HCT116 (cell line): ENCODE measurements around the gene CAPG. TPM values are rescaled to one million over a fixed set of nuclear protein-coding genes. Genes with fewer than 3 reads are reported as not detected.

ENCODE experiments used
- ATAC-seq: fragments of 200-7000 bp; cut with Tn5 transposase; 2 replicates; pipeline ENCODE4 v1.9.1; 2020; ENCODE audit warnings: mild to moderate bottlenecking, moderate library complexity
- BruUV-seq: library from RNA; stranded (reverse); fragments of 400-500 nt; replicated peaks from 2 replicates; lab custom pipeline; 2021; lab: Mats Ljungman, UMichigan
- CTCF ChIA-PET: fragments of 300-600 bp; sonication (Branson Sonifier 250); formaldehyde crosslinking; loops from one replicate; lab custom pipeline; 2021; ENCODE audit warnings: antibody characterized with exemption; lab: Charles Lee
- POLR2A ChIA-PET: fragments of 300-600, 350-600 bp; sonication (Branson Sonifier 250); formaldehyde crosslinking; loops from one replicate; lab custom pipeline; 2021; ENCODE audit warnings: antibody characterized with exemption; lab: Charles Lee
- RAD21 ChIA-PET, 2 experiments: fragments of 300-600 bp; sonication (Branson Sonifier 250); formaldehyde crosslinking; loops; one replicate each; lab custom pipeline; 2023; ENCODE audit warnings: low total read pairs in 2 of 2; ENCODE audit not compliant: uncharacterized antibody in 2 of 2, unreplicated experiment in 2 of 2, low non-redundant PET in 1 of 2; lab: Charles Lee
- DNase-seq: peaks from one replicate; pipeline ENCODE4 v3.0.0-alpha.2; 2010; ENCODE audit warnings: low read depth, low spot score
- H2AFZ ChIP-seq: fragments of 200-600 bp; shearing (Covaris generic), sonication (generic); 2 replicates; pipeline ENCODE4 v1.6.1; 2017; ENCODE audit warnings: low read depth, mixed run types, mixed read lengths, antibody characterized with exemption, low read length; ENCODE audit not compliant: poor library complexity, severe bottlenecking
- H3K27ac ChIP-seq: 2 replicates; pipeline ENCODE4 v1.5.1; 2012; ENCODE audit warnings: low read depth, low read length
- H3K27me3 ChIP-seq: fragments of 200-600 bp; sonication (generic); 2 replicates; pipeline ENCODE4 v1.6.1; 2016; ENCODE audit warnings: mixed run types, low read length, mixed read lengths; ENCODE audit not compliant: insufficient read depth
- H3K36me3 ChIP-seq, 2 experiments: fragments of 200-500 bp in 1 of 2; fragments of 200-600 bp in 1 of 2; sonication (Bioruptor generic) in 1 of 2; sonication (generic) in 1 of 2; 2 replicates each; pipeline versions ENCODE4 v1.5.1 to v1.6.1; 2014 to 2016; ENCODE audit warnings: low read length in 2 of 2, inconsistent platforms in 1 of 2, mixed read lengths in 1 of 2, mixed run types in 1 of 2; ENCODE audit not compliant: insufficient read depth in 2 of 2, control insufficient read depth in 1 of 2
- H3K4me1 ChIP-seq, 2 experiments: fragments of 200-600 bp in 1 of 2; sonication (generic) in 1 of 2; 2 replicates each; pipeline versions ENCODE4 v1.5.1 to v1.6.1; 2012 to 2017; ENCODE audit warnings: low read length in 2 of 2, inconsistent platforms in 1 of 2, mild to moderate bottlenecking in 1 of 2, mixed read lengths in 1 of 2, mixed run types in 1 of 2, moderate library complexity in 1 of 2; ENCODE audit not compliant: insufficient read depth in 2 of 2, control insufficient read depth in 1 of 2
- H3K4me2 ChIP-seq: fragments of 200-600 bp; sonication (generic); 2 replicates; pipeline ENCODE4 v1.6.1; 2017; ENCODE audit warnings: mixed run types, low read length, mixed read lengths
- H3K4me3 ChIP-seq, 2 experiments: fragments of 200-600 bp in 1 of 2; sonication (generic) in 1 of 2; replicated peaks in 1 of 2; 2 replicates each; pipeline ENCODE4 v1.5.1; 2011 to 2016; ENCODE audit warnings: low read length in 2 of 2, control low read depth in 1 of 2, low read depth in 1 of 2, mild to moderate bottlenecking in 1 of 2, mixed read lengths in 1 of 2, mixed run types in 1 of 2
- H3K79me2 ChIP-seq: fragments of 200-600 bp; sonication (generic); 2 replicates; pipeline ENCODE4 v1.6.1; 2017; ENCODE audit warnings: mild to moderate bottlenecking, mixed run types, low read length, moderate library complexity, mixed read lengths; ENCODE audit not compliant: insufficient read depth
- H3K9ac ChIP-seq: fragments of 200-600 bp; sonication (generic); 2 replicates; pipeline ENCODE4 v1.6.1; 2016; ENCODE audit warnings: low read length, mixed read lengths
- H3K9me2 ChIP-seq: fragments of 200-600 bp; sonication (generic), shearing (Covaris generic); 2 replicates; pipeline ENCODE4 v1.6.1; 2017; ENCODE audit warnings: mixed run types, mild to moderate bottlenecking, moderate library complexity; ENCODE audit not compliant: insufficient read depth
- H3K9me3 ChIP-seq, 2 experiments: fragments of 200-500 bp in 1 of 2; fragments of 200-600 bp in 1 of 2; sonication (Bioruptor generic) in 1 of 2; sonication (generic) in 1 of 2; 2 replicates each; pipeline ENCODE4 v1.6.1; 2014 to 2017; ENCODE audit warnings: low read length in 2 of 2, mixed read lengths in 2 of 2, inconsistent platforms in 1 of 2, low read depth in 1 of 2, mild to moderate bottlenecking in 1 of 2, mixed run types in 1 of 2, moderate library complexity in 1 of 2; ENCODE audit not compliant: control insufficient read depth in 1 of 2, insufficient read depth in 1 of 2
- H4K20me1 ChIP-seq: fragments of 200-600 bp; sonication (generic), shearing (Covaris generic); 2 replicates; pipeline ENCODE4 v1.6.1; 2017; ENCODE audit warnings: mixed run types, mild to moderate bottlenecking, moderate library complexity; ENCODE audit not compliant: insufficient read depth
- CTCF ChIP-seq, 3 experiments: fragments of 200-600 bp in 1 of 3; sonication (generic) in 1 of 3; IDR thresholded peaks in 2 of 3; conservative IDR thresholded peaks in 1 of 3; 2 replicates each; pipeline ENCODE4 v1.5.1; 2012 to 2017; ENCODE audit warnings: low read depth in 2 of 3, low read length in 2 of 3, antibody characterized with exemption in 1 of 3, borderline replicate concordance in 1 of 3, control low read depth in 1 of 3, mild to moderate bottlenecking in 1 of 3, mixed read lengths in 1 of 3, mixed run types in 1 of 3, moderate library complexity in 1 of 3; ENCODE audit not compliant: insufficient read depth in 1 of 3
- ZBTB33 ChIP-seq: IDR thresholded peaks from 2 replicates; pipeline ENCODE4 v1.6.1; 2011; ENCODE audit warnings: mild to moderate bottlenecking, low read length, moderate library complexity; ENCODE audit not compliant: insufficient replicate concordance; ENCODE audit errors: extremely low read depth
- intact Hi-C: fragments of 100-400 bp; cut with micrococcal nuclease; formaldehyde crosslinking; loops from 2 replicates; pipeline ENCODE4 v1.10.0; 2022
- total RNA-seq: library from RNA; stranded (reverse); gene quantifications from one replicate; pipeline ENCODE4 v1.2.1, GENCODE V29; 2021; ENCODE audit not compliant: unreplicated experiment

The CAPG gene
- total RNA-seq, 1 experiment from 2014 or later: 223 TPM

GRCh38 chr2:85435981-85436835 is 26.0 kb upstream of the CAPG start:
- ChIA-PET CTCF (interaction anchor here (0.5 to 0.9 kb wide), 2 partner anchors 9 to 102 kb away, joined by 3 read pairs; partner anchors contain the start of gene MAT2A), RAD21 (no interaction called here), POLR2A (interaction anchor here (1.0 kb wide), 1 partner anchor 104 kb away, joined by 4 read pairs; no protein-coding TSS in a partner anchor)
- Histone ChIP-seq H3K36me3 (no peaks in the 10 kb centered on the region), H4K20me1 (no peaks in the 10 kb centered on the region), H3K4me1 (peaks cover 24 to 41% of the 10 kb centered on the region in 2 experiments), H3K27me3 (no peaks in the 10 kb centered on the region), H3K9me3 (no peaks in the 10 kb centered on the region), H3K9ac (no peak overlapping the region), H2AFZ (no peak overlapping the region), H3K4me3 (no peak overlapping the region), H3K27ac (peak overlapping the region; percentile 24; the same call in 1 of the 2 replicates), H3K9me2 (no peaks in the 10 kb centered on the region), H3K4me2 (no peak overlapping the region), H3K79me2 (no peaks in the 10 kb centered on the region)
- intact Hi-C loops: no loop called here
- ATAC-seq: peak; percentile 63
- BruUV-seq: no TSS peak
- no peak for TF ChIP-seq ZBTB33
- peak in 2 of 3 experiments; percentile 35 to 36; a peak in 4 of 6 replicates for TF ChIP-seq CTCF (IDR thresholded peaks at IDR 0.05 in 2 of 3, conservative IDR thresholded peaks at IDR 0.05 in 1 of 3; ENCODE audit: borderline replicate concordance in 1 of 3, insufficient read depth in 1 of 3, low read depth in 2 of 3, low read length in 2 of 3)
- no peak for DNase-seq
